WERI-Rb-1 (cell line): Measurements from ENCODE around the gene IGFBP1.
A peak's percentile ranks its signal among the peaks of the same experiment; 100 is the strongest.
"Not testable (repeated sequence)": the region's sequence is repeated elsewhere in the genome, so short reads cannot be mapped to it uniquely, and the experiment has no call there.

Experiments used
- DNase-seq: peaks from one replicate; pipeline ENCODE4 v3.0.0-alpha.2; 2020
- H3K27ac ChIP-seq: fragments of 250-450 bp; sonication (Bioruptor Pico); 2 replicates; pipeline ENCODE4 v1.5.1; 2020; ENCODE audit warnings: mild to moderate bottlenecking, moderate library complexity
- H3K27me3 ChIP-seq: fragments of 250-450 bp; sonication (Bioruptor Pico); 2 replicates; pipeline ENCODE4 v1.5.1; 2021; ENCODE audit warnings: mild to moderate bottlenecking, low read depth, moderate library complexity; ENCODE audit not compliant: insufficient read depth, severe bottlenecking
- H3K36me3 ChIP-seq: fragments of 250-450 bp; sonication (Bioruptor Pico); 2 replicates; pipeline ENCODE4 v1.5.1; 2020; ENCODE audit warnings: mild to moderate bottlenecking, moderate library complexity
- H3K4me3 ChIP-seq: 2 replicates; pipeline ENCODE4 v1.5.1; 2011; ENCODE audit warnings: low read depth, mild to moderate bottlenecking, control low read depth, low read length
- H3K9me3 ChIP-seq: fragments of 250-450 bp; sonication (Bioruptor Pico); 2 replicates; pipeline ENCODE4 v1.5.1; 2021; ENCODE audit warnings: mild to moderate bottlenecking, moderate library complexity; ENCODE audit not compliant: severe bottlenecking
- TF ChIP-seq, protein P1 (sequence below): IDR thresholded peaks from 2 replicates; pipeline ENCODE4 v1.5.1; 2011; ENCODE audit warnings: low read depth, mild to moderate bottlenecking, control low read depth, inconsistent platforms, low read length

The IGFBP1 gene

DNA sequence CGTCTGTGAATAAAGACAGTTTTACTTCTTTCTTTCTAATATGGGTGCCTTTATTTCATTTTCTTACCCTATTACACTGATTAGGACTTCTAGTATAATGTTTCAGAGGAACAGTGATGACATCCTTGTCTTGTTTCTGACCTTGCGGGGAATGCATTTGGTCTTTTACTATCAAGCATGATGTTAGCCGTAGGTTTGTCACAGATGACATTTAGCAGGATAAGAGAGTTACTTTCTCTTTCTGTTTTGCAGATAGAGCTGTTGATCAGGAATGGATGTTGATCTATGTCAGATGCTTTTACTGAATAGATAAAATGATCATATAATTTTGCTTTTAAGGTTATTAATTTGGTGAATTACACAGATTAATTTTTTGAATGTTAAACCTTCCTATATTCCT is 39.4 kb downstream of the IGFBP1 start:
- no peak for DNase-seq
- Histone ChIP-seq H3K9me3 (no peaks in the 10 kb centered on the region), H3K27ac (no peak overlapping the region), H3K27me3 (peaks cover 20% of the 10 kb centered on the region), H3K36me3 (no peaks in the 10 kb centered on the region), H3K4me3 (no peak overlapping the region)
- TF ChIP-seq, protein P1, sequence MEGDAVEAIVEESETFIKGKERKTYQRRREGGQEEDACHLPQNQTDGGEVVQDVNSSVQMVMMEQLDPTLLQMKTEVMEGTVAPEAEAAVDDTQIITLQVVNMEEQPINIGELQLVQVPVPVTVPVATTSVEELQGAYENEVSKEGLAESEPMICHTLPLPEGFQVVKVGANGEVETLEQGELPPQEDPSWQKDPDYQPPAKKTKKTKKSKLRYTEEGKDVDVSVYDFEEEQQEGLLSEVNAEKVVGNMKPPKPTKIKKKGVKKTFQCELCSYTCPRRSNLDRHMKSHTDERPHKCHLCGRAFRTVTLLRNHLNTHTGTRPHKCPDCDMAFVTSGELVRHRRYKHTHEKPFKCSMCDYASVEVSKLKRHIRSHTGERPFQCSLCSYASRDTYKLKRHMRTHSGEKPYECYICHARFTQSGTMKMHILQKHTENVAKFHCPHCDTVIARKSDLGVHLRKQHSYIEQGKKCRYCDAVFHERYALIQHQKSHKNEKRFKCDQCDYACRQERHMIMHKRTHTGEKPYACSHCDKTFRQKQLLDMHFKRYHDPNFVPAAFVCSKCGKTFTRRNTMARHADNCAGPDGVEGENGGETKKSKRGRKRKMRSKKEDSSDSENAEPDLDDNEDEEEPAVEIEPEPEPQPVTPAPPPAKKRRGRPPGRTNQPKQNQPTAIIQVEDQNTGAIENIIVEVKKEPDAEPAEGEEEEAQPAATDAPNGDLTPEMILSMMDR = no peak

DNA sequence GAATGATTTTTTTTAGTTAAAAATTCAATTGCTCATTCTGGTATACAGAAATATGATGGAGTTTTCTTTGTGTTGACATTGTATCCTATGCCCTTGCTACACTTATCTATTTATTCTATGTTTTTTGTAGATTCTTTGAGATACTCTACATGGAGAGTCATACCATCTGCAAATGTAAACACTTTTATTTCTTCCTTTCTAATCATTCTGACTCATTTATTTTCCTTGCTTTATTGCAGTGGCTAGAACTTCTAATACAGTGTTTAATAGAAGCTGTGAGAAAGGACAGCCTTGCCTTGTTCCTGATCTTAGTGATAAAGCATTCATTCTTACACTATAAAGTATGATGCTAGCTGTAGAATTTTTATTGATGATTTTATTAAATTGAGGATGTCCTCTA is 42.7 kb downstream of the IGFBP1 start:
- Histone ChIP-seq H3K4me3 (no peak overlapping the region), H3K36me3 (no peaks in the 10 kb centered on the region), H3K27me3 (peaks cover 10% of the 10 kb centered on the region), H3K27ac (no peak overlapping the region), H3K9me3 (no peaks in the 10 kb centered on the region)
- TF ChIP-seq, protein P1 = no peak
- DNase-seq = no peak

GRCh38 chr7:45937301-45937700 is 49.0 kb downstream of the IGFBP1 start:
- TF ChIP-seq, protein P1 = no peak
- DNase-seq = no peak
- Histone ChIP-seq H3K27ac (no peak overlapping the region), H3K27me3 (peaks cover 10% of the 10 kb centered on the region), H3K36me3 (no peaks in the 10 kb centered on the region), H3K4me3 (no peak overlapping the region), H3K9me3 (no peaks in the 10 kb centered on the region)

DNA sequence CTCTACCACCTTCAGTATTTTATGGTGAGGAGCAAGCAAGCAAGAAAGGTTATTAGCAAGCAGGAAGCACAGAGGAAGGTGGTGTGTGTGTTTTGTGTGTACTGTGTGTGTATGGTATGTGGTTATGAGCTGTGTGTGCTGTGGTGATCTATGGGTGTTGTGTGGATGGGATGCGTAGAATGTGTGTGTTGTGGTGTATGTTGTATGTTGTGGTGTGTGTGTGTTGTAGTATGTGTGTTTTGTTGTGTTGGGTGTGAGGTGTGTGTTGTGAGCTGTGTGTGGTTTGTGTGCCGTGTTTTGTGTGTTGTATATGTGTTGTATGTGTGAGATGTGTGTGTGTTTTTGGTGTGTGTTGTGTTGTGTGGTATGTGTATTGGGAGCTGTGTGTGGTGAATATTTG is 49.6 kb downstream of the IGFBP1 start:
- Histone ChIP-seq H3K4me3 (no peak overlapping the region), H3K27me3 (peaks cover 13% of the 10 kb centered on the region), H3K9me3 (no peaks in the 10 kb centered on the region), H3K36me3 (no peaks in the 10 kb centered on the region), H3K27ac (no peak overlapping the region)
- no peak for DNase-seq
- TF ChIP-seq, protein P1 = no peak

DNA sequence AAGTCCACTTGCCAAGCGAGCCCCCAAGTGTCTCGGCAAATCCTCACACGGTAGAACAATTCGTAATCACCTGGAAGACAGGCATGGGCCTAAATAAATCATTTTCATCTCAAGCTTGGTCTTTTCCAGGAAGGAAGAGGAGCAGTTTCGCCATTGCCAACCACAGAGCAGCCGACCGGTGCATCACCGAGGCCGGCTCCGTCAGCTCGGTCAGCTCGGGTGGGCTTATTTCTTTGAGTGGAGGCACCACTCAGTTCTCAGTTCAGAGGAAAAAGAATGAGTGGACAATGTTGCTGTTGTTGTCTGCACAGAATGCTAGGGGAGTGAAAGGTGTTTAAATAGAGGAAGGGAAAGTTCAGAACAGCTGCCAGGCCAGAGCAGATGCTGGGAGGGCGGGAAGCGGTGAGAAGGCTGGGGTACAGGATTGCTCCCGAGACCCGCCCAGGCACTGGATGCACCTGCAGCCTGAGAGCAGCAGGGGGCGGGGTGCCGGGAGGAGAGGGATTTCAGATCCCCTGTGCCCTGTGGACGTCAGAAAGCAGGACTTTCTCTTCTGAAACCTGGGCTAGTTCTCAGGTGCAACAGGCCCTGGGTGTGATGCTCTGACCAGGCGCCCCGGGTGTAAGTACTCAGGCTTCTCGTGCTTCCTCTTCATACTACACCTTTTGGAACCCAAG is 50.5 kb downstream of the IGFBP1 start:
- peak; percentile 41 for DNase-seq
- Histone ChIP-seq H3K27me3 (peaks cover 14% of the 10 kb centered on the region), H3K27ac (no peak overlapping the region), H3K4me3 (no peak overlapping the region), H3K9me3 (no peaks in the 10 kb centered on the region), H3K36me3 (no peaks in the 10 kb centered on the region)
- TF ChIP-seq, protein P1 = peak; percentile 84

- Histone ChIP-seq H3K27ac (no peak overlapping the region), H3K36me3 (no peaks in the 10 kb centered on the region), H3K27me3 (peaks cover 14% of the 10 kb centered on the region), H3K9me3 (no peaks in the 10 kb centered on the region), H3K4me3 (no peak overlapping the region)
- TF ChIP-seq, protein P1 = no peak
- no peak for DNase-seq
Measured at GRCh38 chr7:45939574-45939973, 51.3 kb downstream of the IGFBP1 start.

DNA sequence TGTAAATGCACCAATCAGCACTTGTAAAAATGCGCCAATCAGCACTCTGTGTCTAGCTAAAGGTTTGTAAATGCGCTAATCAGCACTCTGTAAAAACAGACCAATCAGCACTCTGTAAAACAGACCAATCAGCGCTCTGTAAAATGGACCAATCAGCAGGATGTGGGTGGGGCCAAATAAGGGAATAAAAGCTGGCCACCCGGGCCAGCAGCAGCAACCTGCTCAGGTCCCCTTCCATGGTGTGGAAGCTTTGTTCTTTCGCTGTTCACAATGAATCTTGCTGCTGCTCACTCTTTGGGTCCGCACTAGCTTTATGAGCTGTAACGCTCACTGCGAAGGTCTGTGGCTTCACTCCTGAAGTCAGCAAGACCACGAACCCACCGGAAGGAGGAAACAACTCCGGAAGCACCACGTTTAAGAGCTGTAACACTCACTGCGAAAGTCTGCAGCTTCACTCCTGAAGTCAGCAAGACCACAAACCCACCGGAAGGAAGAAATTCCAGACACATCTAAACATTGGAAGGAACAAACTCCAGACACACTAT is 52.0 kb downstream of the IGFBP1 start:
- H3K9me3 ChIP-seq, H3K4me3 ChIP-seq, H3K27ac ChIP-seq, DNase-seq, H3K36me3 ChIP-seq: not testable (repeated sequence)
- H3K27me3 ChIP-seq = peaks cover 14% of the 10 kb centered on the region
